Germinal center (tissue), 1 donor: Measurements from ENCODE around the gene CENPM.

ENCODE experiments used
- DNase-seq: peaks from one replicate; pipeline ENCODE4 v3.0.0; 2012; ENCODE audit warnings: mixed read lengths, low spot score

CENPM gene, protein sequence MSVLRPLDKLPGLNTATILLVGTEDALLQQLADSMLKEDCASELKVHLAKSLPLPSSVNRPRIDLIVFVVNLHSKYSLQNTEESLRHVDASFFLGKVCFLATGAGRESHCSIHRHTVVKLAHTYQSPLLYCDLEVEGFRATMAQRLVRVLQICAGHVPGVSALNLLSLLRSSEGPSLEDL

DNA sequence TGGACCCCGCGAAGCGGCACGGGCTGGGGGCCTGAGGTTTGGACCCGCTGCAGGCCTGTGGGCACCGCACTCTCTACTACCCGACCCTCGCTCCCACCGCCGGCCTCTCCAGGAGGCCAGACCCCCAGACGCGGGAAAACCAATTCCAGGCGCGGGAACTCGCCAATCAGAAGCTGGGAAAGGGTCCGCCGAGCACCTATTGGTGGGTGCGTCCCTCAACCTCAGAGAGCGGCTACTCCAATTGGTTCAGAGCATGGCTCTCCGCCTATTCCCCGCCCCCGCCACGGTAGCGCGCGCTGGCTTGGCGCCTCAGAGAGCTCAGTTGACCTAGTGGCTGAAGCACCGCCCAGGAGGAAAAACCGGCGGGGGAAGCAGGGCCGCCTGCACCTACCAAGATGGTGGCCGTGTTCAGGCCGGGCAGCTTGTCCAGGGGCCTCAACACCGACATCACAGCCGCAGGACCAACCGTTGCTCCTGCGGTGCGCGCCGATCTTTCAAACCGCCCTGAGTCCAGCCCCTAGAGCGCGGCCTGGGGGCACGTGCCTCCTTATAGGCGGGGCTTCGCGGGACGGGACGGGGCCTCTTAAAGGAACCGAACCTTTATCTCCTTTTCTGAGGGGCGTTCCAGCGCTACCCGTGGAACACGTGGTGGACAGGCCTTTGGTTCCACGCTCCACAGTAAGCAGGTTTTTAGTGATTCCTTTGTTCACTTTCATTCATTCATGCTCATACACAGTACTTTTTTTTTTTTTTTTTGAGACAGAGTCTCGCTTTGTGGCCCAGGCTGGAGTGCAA, at the start of gene CENPM:
CENPM (minus strand) TSS at position 524 of the 795 bp plus-strand sequence; CDS start at position 448, 76 bp downstream.
- peak; percentile 87 for DNase-seq

DNA sequence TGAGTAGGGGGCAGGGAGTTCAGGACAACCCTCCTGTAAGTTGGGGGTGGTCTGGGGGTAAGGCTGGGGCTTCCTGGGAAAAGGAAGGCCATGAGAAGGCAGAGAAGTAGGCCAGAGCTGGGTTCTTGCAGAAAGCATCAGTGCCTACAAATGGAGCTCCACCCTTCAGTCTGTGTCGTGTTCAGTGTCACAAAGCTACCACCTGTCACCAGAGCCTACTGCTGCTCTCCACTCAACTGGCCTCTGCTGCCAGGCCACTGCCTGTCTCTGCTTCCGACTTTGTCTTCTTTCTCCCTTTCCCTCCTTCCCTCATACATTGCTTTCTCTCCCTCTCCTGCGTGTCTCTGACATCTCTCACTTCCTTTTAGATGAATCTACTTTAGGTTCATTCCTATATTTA, 48.3 kb upstream of the CENPM start:
- no peak for DNase-seq

DNA sequence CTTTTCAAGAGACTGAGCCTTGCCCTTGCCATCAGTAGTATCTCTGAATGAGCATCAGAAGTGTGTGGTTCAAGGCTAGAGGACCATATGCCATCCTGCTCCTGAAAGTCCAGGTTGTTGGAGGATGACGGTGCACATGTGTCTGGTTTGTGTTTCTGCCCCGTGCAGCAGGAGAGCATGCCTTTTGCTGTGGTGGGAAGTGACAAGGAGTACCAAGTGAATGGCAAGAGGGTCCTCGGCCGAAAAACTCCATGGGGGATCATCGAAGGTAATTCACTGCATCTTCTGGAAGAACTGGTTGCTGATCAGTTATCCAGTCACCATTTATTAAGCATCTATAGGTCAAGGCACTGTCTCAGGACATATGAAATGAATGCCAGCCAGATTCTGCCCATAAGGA, 45.5 kb upstream of the CENPM start:
- DNase-seq, result no peak

DNA sequence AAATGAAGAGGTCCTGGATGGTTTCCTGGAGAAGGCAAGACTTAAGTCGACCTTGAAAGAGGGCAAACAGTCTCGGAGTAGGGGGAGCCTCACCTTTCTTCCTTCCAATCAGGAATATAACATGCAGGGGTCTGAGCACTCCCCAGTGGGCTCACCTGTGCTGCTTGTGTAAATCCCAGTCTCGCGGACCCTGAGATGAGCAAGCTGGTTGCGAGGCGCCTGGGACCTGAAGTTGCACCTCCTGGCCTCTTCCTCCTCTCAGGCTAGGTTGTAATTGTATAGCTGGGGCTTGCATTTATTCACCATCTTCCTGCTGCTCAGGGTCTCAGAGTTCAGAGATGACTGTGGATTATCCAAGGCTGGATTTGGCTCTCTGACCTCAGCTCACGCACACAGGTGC, 44.2 kb upstream of the CENPM start:
- DNase-seq, result no peak

DNA sequence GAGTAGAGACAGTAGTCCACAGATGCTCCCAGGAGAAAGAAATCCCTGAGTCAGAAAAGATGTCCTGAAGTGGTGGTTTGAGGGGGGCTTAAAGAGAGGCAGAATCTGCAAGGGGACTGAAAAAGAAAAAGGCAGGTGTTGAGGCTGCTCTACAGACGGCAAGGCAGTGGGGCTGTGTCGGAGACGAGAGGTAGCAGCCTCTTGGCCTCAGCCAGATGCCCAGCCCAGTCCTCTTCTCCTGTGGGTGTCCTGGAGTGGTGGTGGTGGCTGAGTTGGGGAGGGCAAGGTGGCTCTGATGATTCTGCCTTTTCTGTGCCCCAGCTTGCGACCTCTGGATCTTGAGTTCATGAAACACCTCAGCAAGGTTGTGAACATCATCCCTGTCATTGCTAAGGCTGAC, 42.3 kb upstream of the CENPM start:
- no peak for DNase-seq

DNA sequence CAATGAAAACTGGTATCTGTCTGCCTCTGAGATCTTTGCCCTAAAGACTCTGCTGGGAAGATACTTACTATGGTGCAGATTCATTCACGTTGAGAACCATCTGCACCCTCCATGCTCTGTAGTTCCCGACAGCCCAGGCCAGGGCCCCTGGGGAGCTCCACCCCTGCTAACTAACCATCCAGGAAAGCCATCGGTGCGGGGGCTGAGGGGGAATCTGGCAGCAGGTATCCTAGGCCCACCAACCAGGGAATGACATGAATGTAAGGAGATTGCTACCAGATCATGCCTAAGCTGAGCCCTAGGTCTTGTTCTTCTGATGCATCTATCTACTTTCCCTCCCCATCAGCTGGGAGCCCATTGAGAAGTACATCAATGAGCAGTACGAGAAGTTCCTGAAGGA, 40.3 kb upstream of the CENPM start:
- DNase-seq, result no peak

DNA sequence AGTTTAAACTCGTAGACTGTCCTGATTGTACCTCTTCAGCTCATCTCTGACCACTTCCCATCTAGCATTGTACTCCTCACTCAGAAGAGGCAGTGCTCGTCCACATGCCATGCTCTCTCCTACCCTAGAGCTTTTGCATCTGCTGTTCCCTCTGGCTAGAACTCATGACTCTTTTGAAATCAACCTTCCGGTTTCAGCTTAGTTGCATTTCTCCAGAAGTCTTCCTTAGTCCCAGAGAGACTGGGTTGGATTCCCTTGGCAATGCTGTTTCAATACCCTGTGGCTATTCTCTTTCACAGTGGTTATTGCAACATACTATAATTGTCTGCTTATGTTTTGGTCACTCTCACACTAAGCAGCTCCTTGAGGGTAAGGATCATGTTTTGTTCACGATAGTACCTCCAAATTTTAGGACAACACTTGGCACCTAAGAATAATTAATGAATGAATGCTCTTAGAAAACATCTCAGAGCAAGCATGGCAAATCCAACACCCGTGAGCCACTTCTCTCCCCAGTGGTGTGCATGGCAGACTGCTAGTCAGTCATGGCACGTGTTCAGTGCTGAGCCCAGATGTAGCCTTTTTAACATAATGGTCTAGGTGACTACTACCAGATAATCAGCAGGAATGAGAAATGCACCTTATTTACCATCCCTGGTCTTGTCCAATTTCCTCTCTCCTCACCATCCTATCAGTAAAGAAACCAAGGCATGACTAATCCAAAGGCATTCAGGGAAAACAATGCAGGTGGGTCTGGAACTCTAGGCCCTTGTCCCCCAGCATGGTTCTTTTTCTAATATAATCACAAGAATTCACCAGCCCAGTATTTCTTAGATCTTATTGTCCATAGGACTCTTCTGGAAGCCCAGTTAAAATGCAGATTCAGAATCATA, 36.8 kb upstream of the CENPM start:
- no peak for DNase-seq

DNA sequence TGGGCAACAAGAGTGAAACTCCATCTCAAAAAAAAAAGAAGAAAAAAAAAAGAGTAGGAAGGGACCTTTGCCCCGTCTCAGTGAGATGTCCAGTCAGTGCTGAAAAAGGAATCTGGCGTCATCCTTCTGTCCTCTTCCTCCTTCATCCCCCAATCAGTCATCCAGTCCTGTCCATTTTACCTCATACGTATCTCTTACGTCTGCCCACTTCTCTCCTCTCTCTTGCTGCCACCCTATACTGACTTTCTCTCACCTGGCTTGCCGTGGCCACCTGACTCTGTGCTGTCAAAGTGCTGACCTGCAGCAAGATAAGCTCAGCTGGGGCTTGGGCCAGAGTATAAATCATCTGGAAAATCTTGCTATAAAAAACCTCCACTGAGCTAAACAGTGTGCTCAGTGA, 35.9 kb upstream of the CENPM start:
- DNase-seq, result no peak

DNA sequence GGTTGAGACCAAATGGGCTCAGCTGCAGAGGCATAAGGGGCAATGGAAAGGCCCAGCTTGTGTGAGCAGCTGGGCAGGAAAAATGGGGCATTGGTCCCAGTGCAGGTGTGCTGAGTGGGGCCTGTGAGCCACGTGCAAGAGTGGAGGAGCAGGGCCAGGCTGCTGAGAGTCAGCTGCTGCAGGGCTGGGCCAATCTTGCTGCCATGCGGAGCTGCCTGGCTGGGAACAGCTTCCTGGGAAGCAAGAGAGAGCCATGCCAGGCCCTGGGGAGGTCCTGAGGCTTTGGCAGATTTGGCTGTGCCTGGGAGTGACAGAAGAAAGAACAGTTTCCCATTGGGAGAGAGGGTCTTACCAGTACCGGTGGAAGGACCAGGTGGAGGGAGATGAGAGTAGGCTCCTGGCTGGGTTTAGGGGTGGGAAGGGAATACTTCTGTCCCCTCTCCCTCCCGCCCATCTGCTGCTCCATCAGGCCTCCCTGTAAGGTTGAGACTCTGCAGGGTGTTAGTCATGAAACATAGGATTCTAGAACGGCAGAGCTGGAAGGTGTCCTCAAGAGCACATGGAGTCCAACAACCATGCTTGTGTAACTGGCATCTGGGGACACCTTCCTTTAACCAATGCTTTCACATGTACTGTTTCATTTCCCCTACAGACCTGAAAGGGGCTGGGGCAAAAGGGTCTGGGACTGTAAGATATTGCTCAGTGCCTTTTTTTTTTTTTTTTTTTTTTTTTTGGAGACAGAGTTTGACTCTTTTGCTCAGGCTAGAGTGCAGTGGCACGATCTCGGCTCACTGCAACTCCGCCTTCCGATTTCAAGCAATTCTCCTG, 32.7 kb upstream of the CENPM start:
- no peak for DNase-seq

DNA sequence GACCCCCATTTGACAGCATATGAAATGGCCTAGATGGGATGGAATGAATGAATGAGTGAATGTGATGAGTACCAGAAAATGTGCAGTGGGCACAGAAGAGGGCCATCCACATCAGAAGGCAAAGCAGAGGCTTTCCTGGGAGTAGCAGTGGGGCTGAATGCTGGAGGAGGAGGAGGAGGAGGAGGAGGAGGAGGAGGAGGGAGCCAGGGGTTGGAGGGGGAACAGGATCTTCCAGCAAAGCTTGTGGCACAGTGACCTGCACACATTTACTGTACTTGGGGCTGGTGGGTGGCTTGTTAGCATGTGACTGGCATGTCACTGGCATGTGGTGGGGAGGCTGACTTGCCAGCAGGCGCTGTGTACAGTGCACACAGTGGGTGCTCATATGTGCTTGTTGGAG, 31.8 kb upstream of the CENPM start:
- DNase-seq, result no peak

DNA sequence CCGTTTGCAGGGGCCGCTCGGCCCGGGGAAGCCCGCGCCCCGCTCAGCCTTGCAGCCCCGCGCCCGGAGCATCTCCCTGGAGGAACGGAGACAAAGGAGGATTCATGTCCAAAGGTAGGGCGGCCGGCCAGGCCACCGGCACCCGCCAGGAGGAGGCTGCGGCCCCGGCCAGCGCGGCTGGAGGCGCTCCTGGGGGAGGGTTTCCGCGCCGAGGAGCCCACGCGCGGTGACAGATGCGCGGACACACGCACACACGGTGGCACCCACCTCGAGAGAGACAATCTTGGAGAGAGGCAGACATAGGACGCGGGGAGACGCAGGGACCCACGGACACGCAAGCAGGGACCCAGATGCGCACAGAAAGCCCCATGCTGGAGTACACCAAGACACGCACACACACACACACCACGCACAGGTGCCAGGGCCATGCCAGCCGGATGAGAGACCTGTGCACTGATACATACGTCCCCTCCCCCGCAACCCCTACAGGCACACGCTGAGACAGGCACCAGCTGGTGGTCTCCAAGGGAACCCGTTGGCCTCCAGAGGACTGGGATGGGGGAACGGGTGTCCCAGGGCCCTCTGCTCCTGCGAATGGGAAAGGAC, 30.1 kb upstream of the CENPM start:
- DNase-seq, result no peak

DNA sequence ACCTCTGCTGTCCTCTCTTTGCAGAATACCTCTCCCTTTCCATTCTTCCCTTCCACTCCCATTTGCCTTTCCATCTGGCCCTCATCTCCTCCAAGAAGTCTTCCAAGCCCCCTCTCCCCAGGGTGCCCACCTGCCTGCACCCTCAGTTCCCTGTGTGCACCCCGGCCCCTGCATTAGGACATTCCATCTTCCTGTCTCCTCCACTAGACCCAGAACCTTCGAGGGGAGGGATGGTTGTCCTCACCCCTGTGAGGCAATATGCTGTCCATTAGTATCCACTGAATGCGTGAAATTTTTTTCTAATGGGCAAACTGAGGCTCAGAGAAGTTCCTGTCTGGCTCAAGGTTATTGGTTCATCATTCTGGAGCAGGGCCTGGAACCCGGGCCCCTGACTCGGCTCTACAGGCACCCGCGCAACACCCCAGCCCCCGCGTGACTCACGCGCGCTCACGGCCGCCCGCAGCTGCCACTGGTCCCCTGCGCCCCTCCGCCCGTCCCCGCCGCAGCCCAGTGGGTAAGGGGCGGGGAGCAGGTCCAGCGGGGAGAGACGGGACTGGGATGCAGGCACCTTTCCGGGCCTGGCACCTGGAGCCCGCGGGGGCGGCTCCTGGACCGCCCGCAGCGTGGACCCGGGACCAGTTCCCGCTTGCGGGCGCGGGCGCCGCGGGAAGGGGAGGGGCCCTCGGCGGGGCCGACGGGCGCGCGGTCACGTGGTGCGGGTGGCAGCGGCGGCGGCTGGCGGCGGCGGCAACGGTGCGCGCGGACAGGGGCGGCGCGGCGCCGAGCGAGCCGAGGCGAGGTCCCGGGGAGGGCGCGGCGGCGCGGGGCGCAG, 29.3 kb upstream of the CENPM start:
- DNase-seq, result peak; percentile 76

DNA sequence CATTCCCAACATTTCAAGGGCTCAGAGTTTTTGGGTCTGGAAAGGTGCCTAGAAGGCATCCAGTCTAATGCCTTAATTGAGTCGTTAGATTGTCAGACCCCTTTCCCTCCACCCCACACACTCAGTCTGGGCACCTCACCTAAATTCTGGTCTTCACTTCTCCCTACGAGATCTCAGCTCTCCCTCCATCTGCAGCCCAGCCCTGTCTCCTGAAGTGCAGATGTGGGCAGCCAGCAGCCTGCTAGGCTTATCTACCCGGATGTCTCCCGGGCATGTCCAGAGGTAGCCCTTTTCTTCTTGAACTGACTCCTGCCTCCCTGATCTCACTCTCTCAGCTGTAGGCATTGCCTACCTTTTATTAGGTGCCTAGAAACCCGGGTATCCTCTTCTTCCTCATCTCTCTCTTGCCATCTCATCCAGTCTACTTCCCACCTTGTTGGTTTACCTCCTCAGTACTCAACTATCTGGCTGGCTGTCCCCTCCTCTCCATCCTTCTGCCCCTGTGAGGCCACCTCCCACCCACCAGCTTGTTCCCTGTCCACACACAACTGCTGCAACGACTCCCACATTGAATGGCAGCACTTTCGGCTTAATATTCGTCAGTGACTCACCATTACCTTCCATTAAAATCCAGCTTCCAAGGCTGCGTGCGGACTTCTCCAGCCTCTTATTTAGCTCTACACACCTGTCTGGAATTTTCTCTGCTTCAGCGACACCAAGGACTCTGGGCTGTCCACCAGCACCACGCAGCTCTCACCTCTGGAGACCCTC, 28.5 kb upstream of the CENPM start:
- DNase-seq, result no peak

DNA sequence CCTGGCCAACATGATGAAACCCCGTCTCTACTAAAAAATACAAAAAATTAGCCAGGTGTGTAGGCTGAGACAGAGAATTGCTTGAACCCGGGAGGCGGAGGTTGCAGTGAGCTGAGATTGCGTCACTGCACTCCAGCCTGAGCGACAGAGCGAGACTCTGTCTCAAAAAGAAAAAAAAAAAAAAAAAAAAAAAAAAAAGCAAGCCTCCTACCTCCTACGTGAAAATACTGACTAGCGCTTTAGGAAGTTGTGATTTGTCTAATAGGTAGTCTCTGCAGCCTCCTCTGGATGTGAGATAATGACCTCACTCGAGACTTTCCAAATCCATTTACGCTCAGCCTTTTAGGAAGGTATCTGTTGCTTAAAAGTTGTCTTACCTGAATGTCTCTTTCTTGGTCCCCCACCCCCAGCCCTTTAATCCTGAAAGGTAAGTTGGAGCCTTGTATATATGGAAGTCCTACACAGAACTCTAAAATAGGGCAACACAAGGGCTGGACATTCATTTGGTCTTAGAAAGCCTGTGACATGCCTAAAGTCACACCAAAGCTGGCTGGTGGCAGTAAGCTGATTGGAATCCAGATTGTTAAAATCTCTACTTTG, 27.8 kb upstream of the CENPM start:
- no peak for DNase-seq

DNA sequence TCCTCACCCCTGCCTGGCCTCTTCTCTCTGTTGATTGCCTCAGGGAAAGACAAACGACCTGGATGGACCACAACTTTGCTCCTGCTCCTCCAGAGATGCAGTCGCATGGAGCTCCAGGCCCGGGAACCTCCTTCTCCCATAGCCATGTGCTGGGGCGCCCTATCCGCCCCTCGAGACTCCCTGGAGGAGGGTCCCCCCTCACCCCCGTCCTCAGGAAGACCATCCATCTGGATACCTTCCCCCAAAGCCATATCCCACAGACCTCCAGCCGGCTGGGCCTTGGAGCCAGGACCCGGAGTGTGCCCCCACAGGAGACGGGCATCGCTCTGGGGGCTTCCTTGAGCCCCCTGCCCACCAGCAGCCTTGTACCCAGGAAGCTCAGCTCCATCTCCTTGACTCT, 24.5 kb upstream of the CENPM start:
- no peak for DNase-seq

DNA sequence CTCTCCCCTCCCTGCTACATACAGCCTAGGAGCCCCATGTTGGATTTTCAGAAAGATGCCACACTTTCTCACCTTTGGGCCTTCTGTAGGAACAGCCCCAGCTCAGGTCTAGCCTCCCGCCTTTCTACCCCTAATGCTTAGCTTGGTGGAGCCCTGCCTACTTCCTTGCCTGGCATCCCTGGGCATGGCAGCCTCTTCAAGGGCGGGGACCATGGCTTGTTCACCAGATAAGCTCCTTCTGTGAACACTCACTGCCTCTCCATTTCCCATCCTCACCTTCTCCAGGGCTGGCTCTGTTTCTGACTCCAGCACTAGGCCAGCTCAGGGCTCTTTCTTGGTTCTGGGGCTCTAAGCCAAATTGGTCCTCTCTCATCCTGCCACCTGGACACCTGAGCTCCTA, 23.6 kb upstream of the CENPM start:
- no peak for DNase-seq

DNA sequence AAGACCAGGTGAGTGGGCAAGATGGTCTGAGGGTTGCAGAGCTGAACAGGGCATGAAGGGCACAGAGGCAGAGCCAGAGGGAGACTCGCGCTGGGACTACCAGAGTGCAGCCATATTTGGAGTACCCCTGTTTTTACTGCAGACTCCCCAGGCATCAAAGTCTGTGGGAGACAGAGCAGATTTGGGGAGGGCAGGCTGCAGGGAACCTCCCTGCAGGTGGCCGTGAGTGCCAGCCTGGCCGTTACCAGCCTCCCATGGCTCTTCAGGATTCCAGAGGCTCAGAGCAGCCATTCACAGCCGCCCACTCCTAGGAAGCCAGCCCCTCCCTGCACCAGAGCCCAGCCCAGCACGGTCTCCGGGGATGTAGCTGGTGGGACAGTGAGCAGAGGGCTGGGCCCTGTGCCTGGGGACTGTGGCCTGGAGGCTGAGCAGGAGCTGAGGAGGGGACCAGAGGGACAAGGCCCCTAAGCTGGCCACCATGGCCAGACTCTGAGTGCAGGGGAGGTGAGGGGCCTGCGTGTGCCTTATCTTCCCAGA, 22.2 kb upstream of the CENPM start, which contains the start of gene SEPTIN3:
SEPTIN3 (plus strand) TSS at position 334 of the 537 bp plus-strand sequence. CDS start 2,050 bp downstream, outside the sequence.
- DNase-seq, result no peak

DNA sequence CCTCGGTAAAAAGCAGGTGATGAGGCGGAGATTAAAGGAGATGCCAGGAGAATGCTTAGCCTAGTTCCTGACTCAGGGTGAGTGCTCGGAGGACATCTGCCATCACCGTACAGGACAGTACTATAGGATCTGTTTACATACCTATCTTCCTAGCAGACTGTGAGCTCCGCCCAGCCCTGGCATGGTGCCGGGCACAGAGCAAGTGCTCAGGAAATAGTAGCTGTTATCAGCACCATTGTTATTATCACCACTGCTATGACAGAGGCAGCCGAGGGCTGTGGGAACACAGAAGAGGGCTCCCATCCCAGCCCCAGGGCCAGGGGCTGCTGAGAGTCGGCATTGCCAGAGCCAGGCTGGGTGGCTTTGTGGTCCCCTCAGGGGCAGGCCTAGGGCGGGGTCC, 21.6 kb upstream of the CENPM start:
- no peak for DNase-seq
